DMS53 (cell line): Measurements from ENCODE around the gene PALM.
"Not testable (repeated sequence)": the region's sequence is repeated elsewhere in the genome, so short reads cannot be mapped to it uniquely, and the experiment has no call there.

Experiments used
- DNase-seq: peaks from one replicate; lab custom pipeline; 2025; lab: John Stamatoyannopoulos, UW

Gene PALM

DNA sequence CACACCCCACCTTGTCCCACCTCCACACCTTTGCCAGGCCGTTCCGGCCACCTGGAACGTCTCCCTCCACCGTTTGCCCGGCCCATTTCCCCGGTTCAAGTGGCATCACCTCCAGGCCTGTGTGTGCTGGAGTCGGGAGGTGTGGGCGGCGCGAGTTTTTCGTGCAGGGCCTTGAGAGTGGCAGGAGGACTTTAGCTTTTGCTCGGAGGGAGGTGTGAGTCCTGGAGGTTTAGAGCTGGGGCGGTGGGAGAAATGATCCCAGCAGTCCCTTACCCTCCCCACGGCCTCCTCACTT lies 4.3 kb upstream of the PALM start:
- DNase-seq: no peak

DNA sequence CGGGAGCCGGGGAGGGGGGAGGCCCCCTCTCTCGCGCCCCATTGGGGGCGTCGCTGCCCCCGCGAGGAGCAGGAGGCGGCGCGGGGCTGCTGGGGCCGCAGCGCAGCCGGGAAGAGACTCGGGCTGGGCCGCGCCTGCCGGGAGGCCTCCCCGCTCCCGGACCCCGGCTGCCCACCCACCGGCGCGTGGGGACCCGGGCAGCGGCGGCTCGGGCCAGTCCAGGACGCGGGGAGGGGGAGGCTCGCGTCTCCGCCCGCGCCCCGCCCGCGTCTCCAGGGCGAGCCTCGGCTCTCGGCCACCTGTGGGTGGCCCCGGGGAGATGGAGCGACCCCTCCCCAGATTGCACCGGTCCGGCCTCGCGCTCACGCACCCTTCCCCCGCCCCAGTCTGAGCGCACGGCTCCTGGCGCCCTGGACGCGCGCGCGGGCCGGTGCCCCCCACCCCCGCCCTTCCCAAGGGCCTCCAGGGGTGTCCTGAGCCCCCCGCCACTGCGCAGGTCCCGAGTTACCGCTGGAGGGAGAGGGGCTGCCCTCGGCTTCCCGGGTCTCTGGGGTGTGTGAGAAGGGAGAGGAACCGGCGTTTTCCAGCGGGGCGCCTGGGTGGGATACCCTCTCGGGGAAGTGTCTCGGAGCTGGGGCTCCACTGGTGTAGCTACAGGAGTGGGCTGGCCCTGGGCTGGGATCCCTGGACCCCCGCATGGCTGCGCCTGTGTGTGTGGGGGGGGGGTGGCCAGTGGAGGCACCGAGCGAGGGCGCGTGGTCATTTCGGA lies 645 bp downstream of the PALM start:
- no peak for DNase-seq

DNA sequence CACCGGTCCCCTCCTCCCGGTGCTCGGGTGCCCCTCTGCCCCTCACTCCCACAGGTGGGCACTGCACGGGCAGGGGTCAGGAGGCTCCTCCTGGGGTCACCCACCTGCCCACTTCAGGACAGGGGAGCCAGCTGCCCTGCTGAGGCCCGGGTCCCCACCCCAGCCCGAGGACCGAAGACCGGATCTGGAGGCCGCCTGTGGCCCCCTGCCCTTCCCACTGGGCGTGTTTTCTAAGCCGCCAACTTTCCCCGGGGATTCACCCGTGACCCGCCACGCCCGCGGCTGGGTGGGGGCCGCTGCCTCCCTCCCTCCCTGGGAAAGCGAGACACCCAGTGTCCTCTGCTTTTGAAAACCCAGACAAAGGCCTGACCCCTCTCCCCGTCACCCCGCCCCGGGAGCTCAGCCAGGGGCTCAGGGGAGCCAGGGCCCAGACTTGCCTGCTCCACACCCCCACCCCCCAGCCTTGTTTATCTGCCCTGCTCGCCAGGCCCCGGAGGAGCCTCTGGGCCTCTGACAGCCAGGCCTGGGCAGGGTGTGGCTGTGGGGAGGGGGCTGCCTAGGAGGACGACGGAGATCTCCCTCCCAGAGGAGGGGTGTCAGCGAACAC lies 1.3 kb downstream of the PALM start:
- DNase-seq: no peak

DNA sequence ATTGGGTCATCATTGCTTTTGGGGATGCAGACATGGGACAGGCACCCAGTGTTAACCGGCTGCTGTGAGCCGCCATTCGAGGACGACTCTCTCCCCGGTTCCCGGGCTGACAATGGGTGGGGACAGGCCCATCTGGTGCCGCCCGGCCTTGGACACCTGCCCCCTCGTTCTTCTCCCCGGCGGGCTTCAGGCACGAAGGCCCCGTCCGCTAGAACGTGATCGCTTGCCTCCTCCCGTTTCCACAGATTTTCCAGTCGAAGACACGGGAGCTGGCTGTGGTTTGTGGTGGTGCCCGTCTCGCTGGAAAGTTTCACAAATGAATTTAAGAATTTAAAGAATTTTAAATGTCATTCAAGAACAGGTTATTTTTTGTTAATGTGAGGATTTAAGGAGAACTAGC lies 2.0 kb downstream of the PALM start:
- DNase-seq: no peak

DNA sequence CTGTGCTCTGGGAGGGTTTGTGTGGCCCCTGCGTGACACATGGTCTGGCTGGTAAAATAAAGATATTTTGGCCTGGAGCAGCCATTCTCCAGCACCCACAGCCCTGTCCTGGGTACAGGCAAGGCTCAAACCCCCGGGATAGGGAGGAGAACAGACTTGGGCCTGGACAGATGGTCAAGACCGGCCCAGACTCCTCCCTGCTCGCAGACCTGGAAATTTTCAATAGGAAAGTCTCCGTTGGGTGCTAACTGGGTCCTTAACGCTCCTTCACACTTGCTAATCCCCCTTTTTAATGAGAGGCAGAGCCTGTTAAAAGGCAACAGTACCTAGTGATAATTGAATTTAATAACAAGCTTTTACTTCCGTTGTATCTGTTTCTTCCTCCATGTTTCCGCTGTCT lies 2.5 kb downstream of the PALM start:
- no peak for DNase-seq

DNA sequence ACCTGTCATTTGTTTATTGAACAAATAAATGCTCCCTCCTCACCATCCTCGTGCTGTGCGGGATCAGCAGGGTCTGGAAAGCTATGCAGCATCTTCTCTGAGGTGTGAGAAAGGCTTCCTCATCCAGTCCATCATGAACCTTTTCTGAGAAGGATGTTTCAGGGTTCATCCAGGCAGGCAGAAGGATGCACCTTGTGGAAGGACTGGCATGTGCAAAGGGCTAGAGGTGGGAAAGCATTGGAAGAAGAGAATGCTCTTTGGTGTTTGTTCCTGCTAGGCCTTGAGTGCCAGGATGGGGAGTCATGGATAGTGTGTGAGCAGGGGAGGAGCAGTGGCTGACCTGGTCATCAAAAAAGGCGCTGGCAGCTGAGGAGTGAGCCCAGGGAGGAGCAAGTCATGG lies 6.6 kb downstream of the PALM start:
- no peak for DNase-seq

DNA sequence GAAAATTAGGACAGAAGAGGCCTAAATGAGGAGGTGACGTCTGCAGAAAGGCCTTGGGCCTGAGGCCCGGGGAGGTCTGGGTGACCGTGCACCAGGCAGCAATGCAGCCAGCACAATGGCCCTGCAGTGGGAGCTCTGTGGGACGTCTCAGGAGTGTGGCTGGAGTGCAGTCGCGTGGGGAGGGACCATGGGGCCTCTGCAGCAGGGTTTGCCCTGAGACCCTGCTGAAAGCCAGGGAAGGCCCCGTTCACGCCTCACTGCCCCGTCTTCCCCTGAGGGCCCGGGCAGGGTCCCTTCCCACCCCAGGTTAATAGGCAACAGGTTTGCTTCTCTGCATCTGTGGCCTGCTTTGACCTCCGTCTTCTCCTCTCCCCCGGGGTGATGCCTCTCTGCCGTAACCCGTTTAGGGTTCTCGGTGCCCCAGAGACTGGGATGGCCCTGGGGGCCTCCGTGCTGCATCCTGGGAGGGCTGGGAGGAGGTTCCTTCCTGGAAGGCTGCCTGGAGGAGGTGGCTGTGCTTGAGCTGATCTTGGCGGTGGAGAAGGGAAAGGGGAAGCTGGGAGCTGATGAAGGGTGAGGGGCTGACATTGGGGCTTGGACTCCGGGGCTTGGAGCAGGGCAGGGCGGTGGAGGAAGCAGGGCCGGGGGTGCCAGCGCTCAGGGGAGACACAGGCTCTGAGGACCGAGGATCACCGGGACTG lies 9.7 kb downstream of the PALM start:
- DNase-seq: no peak

DNA sequence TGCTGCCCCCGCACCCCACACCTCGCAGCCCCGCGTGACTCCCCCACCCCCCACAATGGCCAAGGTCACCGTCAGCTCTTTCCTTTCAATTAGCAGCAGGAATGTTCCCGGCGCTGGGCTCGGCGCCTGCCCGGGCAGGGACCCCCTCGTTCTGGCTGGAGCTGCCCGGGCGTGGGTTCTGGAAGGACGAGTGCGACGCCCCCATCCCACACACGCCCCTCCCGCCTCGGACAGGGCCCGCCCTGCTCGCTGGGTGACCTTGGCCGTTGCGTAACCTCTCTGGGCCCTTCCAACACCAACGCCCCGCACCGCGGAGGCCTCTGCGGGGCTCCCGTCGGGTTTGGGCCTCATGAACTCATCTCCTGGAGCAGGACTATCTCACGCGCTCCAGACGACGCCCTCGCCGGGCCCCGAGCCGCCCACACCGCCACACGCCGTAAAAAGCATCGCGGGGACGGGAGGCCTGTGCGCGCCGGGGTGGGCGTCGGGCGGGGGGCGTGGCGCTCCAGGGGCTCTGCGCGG lies 10.3 kb downstream of the PALM start:
- DNase-seq: no peak

DNA sequence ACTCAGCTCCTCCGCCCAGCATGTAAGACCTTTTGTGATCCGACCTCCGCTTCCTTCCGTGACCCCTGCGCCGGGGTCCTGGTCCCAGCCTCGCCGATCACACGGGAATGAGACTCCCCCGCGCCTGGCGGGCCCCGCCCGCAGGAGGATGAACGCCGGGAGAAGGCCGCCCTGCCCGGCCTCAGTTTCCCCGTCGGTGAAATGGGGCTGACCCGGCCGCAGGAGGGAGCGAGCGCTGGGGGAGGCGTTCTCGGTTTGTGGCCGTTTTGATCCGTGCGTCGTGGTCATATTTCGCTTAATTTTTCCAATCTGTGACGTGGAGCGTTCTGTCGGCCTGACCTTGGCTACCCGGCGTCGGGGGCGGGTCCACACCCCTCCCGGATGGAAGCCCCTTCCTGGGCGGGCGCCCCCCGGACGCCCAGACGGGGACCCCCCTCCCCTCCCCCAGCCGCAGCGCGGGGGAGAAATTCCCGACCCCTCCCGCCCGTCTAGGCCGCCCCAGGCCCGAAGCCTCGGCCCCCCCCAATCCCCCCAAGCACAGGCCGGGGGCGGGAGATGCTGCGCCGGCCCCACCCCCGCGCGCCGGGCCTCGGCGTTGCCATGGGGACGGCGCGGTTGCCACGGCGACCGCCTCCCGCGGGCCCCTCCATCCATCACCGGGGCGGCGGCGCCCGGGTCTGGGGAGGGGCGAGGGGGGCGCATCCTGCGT lies 11.1 kb downstream of the PALM start:
- peak; percentile 32 for DNase-seq

DNA sequence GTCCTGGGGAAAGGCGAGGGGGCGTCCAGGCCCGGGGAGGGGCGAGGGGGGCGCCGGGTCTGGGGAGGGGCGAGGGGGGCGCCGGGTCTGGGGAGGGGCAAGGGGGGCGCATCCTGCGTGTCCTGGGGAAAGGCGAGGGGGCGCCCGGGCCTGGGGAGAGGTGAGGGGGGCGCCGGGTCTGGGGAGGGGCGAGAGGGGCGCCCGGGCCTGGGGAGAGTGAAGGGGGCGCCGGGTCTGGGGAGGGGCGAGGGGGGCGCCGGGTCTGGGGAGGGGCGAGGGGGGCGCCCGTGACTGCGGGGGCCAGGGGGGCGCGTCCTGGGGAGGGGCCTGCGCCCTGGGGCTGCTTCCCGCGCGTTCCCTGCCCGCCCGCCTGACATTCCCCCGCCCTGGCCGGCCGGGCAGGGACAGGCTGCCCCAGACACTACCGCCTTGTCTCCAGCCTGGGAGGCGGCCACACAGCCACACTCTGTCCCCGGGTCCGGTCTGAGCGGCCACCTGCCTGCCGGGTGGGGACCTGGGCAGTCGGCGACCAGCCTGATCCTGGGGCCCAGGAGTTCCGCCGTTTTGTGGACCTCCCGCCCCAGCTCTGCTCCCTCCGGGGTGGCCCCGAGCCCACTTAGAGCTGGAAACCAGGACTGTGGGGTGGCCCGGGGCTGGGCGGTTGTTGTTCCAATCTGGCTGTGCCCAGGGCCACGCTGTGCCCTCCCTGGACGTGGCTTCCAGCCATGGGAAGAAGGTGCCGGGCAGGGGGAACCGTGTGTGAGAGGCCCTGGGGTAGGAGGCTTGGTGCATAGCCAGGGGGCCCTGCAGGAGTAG lies 11.8 kb downstream of the PALM start:
- DNase-seq: peak; percentile 27

DNA sequence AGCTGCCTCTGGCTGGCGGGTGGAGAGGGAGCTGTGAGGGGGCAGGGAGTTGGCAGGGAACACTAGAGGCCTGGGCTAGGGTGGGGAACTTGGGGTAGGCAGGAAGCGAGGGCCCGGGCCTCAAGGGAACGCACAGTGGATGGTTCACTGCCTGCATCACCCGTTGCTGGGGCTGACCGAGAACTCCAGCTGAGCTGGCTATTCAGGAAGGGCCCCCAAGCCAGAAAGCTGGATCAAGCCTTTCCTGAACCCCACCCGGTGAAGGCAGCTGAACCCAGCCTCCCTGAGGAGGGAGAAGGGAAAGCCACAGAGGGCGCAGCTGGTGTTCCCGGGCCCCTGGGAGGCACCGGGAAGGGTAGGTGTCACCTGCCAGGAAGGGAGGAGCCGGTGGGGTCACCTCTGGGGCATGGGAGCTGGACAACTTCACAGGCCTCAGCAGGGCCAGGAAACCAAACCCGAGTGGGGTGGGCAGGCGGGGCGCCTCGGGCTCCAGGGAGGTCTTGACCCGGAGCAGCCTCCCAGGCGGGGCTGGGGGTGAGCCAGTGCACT lies 13.9 kb downstream of the PALM start:
- DNase-seq: peak; percentile 37

DNA sequence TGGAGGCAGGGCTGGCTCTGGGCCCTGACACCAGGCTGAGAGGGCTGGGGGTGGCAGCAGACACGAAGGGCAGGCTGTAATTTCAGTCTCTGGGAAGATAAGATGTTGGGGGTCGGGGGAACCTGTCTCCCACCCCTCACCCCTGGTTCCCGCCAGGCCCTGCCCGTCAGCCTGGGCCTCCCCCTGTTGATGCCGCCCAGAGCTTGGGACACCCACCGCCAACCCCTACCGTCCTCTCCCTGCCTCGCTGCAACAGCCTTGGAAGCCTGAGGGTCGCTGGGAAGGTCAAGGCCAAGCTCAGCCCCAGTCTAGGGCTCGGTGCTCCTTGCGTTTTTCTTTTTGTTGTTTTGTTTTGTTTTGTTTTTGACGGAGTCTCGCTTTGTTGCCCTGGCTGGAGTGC lies 14.5 kb downstream of the PALM start:
- no peak for DNase-seq

DNA sequence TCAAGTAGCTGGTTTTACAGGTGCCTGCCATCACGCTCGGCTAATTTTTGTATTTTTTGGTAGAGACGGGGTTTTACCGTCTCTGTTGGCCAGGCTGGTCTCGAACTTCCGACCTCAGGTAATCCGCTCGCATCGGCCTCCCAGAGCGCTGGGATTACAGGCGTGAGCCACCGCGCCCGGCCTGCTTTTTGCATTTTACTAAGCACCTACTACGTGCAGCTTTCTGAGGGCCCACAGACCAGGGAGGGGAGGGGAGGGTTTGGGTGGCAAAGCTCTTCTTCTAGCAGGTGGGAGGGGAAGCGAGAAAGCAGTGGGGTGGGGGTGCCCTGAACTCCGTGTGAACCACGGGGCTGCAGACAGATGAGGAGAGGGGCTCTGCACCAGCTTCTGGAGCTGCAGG lies 15.0 kb downstream of the PALM start:
- no peak for DNase-seq

DNA sequence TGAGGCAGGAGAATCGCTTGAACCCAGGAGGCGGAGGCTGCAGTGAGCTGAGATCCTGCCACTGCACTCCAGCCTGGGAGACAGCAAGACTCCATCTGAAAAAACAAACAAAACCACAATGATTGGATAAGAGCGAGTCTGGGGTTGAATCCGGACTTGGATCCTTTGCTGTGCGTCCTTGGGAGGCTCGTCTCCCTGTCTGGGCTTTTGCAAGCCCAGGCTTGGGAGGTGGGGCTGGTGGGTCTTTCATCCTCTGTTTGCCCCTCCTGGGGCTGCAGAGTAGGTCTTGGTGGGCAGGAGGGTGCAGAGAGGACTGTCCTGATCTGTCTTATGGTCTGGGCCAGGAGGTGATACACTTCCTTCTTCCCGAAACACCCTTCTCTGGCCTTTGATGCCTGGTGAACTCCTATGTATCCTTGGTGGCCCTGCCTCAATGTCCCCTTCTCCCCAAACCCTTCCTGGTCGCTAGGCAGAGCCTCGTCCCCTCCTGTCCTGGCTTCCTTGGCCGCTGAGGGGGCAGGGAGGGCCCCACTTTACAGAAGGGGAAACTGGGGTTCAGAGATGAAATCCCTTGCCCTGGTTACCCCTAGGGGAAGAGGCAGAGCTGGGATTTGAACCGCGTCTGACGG lies 16.8 kb downstream of the PALM start:
- DNase-seq: no peak

DNA sequence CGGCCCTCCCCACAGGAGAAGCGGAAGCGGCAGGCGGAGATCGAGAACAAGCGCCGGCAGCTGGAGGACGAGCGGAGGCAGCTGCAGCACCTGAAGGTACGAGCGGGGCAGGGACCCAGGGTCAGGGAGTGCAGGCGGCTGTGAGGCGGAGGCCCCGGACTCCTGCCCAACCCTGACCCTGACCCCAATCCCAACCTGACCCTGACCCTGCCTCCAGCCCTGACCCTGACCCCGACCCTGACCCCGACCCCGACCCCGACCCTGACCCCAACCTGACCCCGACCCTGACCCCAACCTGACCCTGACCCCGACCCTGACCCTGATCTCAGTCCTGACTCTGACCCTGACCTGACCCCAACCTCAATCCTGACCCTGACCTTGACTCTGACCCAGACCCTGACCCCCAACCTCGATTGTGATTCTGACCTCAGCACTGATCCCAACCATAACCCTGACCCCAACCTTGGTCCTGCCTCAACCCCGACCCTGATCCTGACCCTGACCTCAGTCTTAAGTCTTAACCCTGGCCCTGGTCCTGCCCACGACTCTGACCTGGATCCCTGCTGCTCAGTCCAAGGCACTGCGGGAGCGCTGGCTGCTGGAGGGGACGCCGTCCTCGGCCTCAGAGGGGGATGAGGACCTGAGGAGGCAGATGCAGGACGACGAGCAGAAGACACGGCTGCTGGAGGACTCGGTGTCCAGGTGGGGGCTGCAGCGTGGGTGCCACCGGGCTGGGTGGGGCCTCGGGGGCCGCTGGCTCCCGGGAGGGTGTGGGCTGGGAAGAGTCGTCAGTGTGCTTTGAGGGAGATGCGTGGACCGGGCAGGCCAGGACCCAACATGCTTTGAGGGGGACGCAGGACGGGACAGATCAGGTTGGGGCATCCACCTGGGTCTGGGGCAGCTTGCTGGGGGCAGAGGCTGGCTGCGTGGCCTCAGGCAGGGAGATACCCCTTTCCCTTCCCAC lies 18.5 kb downstream of the PALM start:
- peak; percentile 37 for DNase-seq

DNA sequence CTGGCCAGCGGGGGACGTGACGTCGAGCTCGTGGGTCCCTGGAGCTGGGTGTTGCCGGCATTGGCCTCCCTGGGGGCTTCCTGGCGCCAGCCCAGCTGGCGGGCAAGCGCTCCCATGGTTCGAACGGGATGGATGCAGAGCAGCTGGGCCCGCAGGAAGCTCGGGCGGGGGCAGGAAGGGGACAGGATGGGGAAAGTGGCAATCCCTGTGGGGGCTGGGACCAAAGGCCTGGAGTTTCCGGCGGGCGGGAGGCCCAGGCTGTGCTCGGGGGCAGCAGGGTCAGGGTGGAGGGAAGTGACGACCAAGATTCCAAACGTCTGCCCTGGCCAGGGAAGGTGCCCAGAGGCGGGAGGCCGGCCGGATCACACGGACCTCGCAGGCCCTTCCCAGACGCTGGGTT lies 19.3 kb downstream of the PALM start:
- peak; percentile 38 for DNase-seq

DNA sequence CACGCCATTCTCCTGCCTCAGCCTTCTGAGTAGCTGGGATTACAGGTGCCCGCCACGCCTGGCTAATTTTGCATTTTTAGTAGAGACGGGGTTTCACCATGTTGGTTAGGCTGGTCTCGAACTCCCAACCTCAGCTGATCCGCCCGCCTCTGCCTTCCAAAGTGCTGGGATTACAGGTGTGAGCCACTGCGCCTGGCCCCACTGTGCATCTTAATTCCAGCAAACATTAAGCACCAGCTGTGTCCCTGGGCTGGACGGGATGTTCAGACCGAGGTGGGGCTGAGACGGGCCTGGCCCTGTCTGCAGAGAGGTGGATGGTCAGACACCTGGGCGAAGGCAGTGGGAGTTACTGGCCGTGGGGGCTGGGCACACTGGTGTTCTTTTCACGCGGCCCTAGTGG lies 20.8 kb downstream of the PALM start:
- not testable (repeated sequence) for DNase-seq

DNA sequence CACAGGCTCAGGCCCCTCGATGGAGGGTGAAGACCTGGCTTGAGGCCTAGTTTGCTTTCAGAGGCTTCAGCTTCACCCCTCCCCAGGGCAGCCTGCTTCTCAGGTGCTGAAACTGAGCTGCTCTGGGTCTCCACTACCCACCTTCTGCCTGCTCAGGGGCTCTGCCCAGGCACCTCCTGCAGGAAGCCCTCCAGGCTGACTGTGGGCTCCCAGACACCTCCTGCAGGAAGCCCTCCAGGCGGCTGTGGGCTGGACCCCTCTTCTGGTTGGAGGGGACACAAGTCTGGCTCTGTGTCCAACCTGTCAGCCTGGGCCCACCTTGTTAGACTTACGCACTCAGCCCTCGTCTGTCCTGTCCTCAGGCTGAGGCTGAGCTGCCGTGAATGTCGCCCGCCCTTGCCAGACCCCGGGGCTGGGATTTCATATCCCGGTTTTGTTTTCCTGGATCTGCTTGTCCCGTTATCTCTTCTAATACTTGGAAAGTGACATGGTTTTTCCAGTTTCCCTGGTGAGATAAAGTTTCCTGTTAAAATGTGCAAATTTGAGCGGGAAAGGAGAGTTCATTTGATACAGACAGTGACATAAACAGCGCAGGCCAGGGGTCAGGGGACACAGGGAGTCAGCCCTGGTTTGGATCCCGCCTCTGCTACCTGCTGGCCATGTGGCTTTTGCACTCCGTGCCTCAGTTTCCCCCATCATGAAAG lies 21.4 kb downstream of the PALM start:
- DNase-seq: no peak

DNA sequence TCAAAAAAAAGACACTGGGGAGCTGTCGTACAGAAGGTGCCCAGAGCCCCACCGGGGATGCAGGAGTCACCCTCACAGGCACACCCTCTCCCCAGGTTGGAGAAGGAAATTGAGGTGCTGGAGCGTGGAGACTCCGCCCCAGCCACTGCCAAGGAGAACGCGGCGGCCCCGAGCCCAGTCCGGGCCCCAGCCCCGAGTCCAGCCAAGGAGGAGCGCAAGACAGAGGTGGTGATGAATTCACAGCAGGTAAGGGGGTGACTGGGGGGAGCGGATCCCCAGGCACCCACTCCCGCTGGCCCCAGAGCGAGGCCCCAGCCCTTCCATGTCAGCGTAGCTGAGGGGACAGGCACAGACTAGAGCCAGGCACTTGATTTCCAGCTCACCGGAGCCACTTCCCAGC lies 22.3 kb downstream of the PALM start:
- DNase-seq: no peak
